Nephron progenitor cell (in vitro differentiated cells): ENCODE results near the gene KCNN4.
"Not testable (repeated sequence)": the region's sequence is repeated elsewhere in the genome, so short reads cannot be mapped to it uniquely, and the experiment has no call there.

Experiments
- DNase-seq: peaks from one replicate; pipeline ENCODE4 v3.0.0; 2021
- H3K27ac Mint-ChIP-seq: 2 replicates; pipeline ENCODE4 v1.8.0; 2021; ENCODE audit warnings: mild to moderate bottlenecking, moderate library complexity, mixed read lengths
- H3K27me3 Mint-ChIP-seq: 2 replicates; pipeline ENCODE4 v1.8.0; 2021; ENCODE audit warnings: mild to moderate bottlenecking, low read depth, mixed read lengths; ENCODE audit not compliant: poor library complexity
- H3K36me3 Mint-ChIP-seq: 2 replicates; pipeline ENCODE4 v1.8.0; 2021; ENCODE audit warnings: low read depth, mixed read lengths
- H3K4me1 Mint-ChIP-seq: 2 replicates; pipeline ENCODE4 v1.8.0; 2021; ENCODE audit warnings: mixed read lengths
- H3K4me3 Mint-ChIP-seq: 2 replicates; pipeline ENCODE4 v1.8.0; 2021; ENCODE audit warnings: mild to moderate bottlenecking, moderate library complexity, mixed read lengths
- H3K9me3 Mint-ChIP-seq: 2 replicates; pipeline ENCODE4 v1.8.0; 2021; ENCODE audit warnings: mild to moderate bottlenecking, moderate library complexity, mixed read lengths
- CTCF ChIP-seq: fragments of 200-600 bp; sonication (generic); IDR thresholded peaks from 2 replicates; pipeline ENCODE4 v1.5.0; 2021; ENCODE audit warnings: antibody characterized with exemption

The KCNN4 gene

DNA sequence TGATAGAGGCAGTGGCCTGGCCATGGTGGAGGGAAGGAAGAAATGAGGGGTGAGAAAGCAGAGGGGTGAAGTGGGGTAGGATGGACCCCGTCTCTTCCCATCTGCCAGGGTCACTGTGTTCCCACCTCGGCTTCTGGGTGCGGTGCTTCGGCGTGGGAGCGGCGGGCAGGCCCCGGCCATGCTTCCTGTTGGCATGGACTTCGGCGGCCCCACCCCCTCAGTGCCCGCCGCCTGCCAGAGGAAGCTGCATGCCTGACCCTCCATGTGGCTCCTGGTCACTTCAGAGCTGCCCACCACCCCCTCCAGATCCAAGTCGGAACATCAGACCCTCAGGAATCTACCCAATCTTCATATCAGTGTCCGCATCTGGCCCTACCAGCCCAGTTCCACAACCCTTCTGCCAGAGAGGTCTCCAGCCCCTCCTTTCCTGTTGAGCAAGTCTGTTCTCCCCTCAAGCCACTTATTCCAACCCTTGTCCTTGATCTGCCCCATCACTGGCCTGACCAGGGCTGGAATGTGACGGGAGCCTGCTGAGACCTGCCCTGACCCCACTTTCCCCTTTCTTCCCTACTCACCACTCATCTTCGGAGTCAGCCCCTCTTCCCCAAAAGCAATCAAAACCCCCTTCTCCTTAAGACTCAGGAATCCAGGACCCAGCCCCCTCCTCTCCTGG lies 1.5 kb downstream of the KCNN4 start:
- Mint-ChIP-seq H3K36me3 (no peaks in the 10 kb centered on the region), H3K4me1 (peaks cover 72% of the 10 kb centered on the region), H3K27ac (peak overlapping the region; percentile 12), H3K27me3 (peaks cover 64% of the 10 kb centered on the region), H3K9me3 (no peaks in the 10 kb centered on the region), H3K4me3 (no peak overlapping the region)
- no peak for TF ChIP-seq CTCF
- no peak for DNase-seq

DNA sequence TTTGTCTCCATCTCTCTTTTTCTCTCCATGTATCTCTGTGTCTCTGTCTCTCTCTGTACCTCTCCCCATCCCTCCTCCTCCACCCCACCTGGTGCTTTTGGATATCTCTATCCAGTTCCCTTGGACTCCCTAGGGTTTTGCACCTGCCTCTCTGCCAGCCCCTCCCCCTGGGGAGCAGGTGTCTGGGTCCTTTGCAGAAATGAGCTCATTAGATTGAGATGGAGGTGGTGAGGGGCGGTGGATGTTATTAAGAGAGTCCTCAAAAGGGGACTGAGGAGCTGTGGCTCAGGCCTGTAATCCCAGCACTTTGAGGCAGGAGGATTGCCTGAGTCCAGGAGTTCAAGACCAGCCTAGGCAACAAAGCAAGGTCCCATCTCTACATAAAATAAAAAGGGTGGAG lies 2.1 kb downstream of the KCNN4 start:
- Mint-ChIP-seq H3K4me1 (peaks cover 69% of the 10 kb centered on the region), H3K4me3 (no peak overlapping the region), H3K9me3 (no peaks in the 10 kb centered on the region), H3K27me3 (peaks cover 65% of the 10 kb centered on the region), H3K27ac (no peak overlapping the region), H3K36me3 (no peaks in the 10 kb centered on the region)
- no peak for TF ChIP-seq CTCF
- DNase-seq = no peak

- Mint-ChIP-seq H3K36me3 (no peaks in the 10 kb centered on the region), H3K4me3 (no peak overlapping the region), H3K27me3 (peaks cover 70% of the 10 kb centered on the region), H3K4me1 (peaks cover 65% of the 10 kb centered on the region), H3K9me3 (no peaks in the 10 kb centered on the region), H3K27ac (no peak overlapping the region)
- TF ChIP-seq CTCF = no peak
- no peak for DNase-seq
Measured at GRCh38 chr19:43777163-43777695, 3.5 kb downstream of the KCNN4 start.

- no peak for DNase-seq
- Mint-ChIP-seq H3K4me3 (peak overlapping the region; percentile 15), H3K27ac (no peak overlapping the region), H3K36me3 (no peaks in the 10 kb centered on the region), H3K4me1 (peaks cover 58% of the 10 kb centered on the region), H3K9me3 (no peaks in the 10 kb centered on the region), H3K27me3 (peaks cover 79% of the 10 kb centered on the region)
- no peak for TF ChIP-seq CTCF
Measured at GRCh38 chr19:43776286-43776685, 4.5 kb downstream of the KCNN4 start.

DNA sequence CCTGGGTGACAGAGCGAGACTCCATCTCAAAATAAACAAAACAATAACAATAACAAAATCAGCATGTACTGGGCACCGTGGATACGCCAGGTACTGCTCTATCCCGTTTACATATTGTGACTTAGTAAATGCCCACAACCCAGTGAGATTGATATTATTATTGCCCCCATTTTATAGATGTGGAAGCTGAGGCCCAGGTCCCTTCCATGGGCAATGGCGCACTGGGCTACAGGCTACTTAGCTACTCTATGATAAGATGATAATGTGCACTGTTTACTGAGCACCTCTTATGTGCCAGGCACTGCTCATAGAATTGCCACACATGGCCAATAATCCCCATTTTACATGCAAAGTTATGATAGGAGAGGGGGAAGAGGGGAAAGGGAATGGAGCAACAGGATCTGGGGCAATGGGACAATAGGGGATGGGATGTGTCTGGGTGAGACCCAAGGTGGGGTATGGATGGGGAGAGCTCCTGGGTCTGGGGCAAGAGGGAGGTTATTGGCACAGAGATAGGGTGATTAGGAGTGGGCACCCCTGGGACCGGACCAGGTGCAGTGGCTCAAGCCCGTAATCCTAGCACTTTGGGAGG lies 5.4 kb downstream of the KCNN4 start:
- Mint-ChIP-seq H3K27me3 (peaks cover 88% of the 10 kb centered on the region), H3K4me3 (no peak overlapping the region), H3K9me3 (no peaks in the 10 kb centered on the region), H3K27ac (no peak overlapping the region), H3K36me3 (no peaks in the 10 kb centered on the region), H3K4me1 (peaks cover 54% of the 10 kb centered on the region)
- TF ChIP-seq CTCF = no peak
- DNase-seq = no peak

GRCh38 chr19:43774940-43775258 lies 5.9 kb downstream of the KCNN4 start:
- not testable (repeated sequence) for DNase-seq, H3K27ac Mint-ChIP-seq, H3K9me3 Mint-ChIP-seq, H3K36me3 Mint-ChIP-seq
- Mint-ChIP-seq H3K4me3 (peak overlapping the region; percentile 75), H3K4me1 (peaks cover 52% of the 10 kb centered on the region), H3K27me3 (peaks cover 92% of the 10 kb centered on the region)
